IMR-90 (cell line): ENCODE results near the gene MRPS34. TPM values are rescaled to one million over a fixed set of nuclear protein-coding genes. Genes with fewer than 3 reads are reported as not detected.

Experiments used
- ATAC-seq: fragments of 200-7000 bp; cut with Tn5 transposase; 2 replicates; pipeline ENCODE4 v1.9.1; 2020; ENCODE audit warnings: low read depth, mild to moderate bottlenecking, moderate library complexity
- BruUV-seq: library from RNA; stranded (reverse); fragments of 400-500 nt; replicated peaks from 2 replicates; lab custom pipeline; 2021; lab: Mats Ljungman, UMichigan
- CTCF ChIA-PET: fragments of 300-600 bp; formaldehyde crosslinking; extraction: SDS; loops from one replicate; lab custom pipeline; 2021; ENCODE audit warnings: antibody characterized with exemption; lab: Yijun Ruan, JAX
- POLR2A ChIA-PET: fragments of 300-600 bp; sonication (Branson Sonifier 250); formaldehyde crosslinking; loops from one replicate; lab custom pipeline; 2022; ENCODE audit warnings: antibody characterized with exemption; ENCODE audit not compliant: unreplicated experiment; lab: Charles Lee
- DNase-seq: peaks from one replicate; pipeline ENCODE4 v3.0.0; 2013
- H2AFZ ChIP-seq: replicated peaks from 2 replicates; pipeline ENCODE3; 2013; ENCODE audit warnings: low read length, mild to moderate bottlenecking; ENCODE audit not compliant: poor library complexity
- H2AK5ac ChIP-seq: 2 replicates; pipeline ENCODE4 v1.6.1; 2013; ENCODE audit warnings: low read depth, low read length, inconsistent platforms
- H2AK9ac ChIP-seq: replicated peaks from 2 replicates; pipeline ENCODE3; 2013; ENCODE audit warnings: mild to moderate bottlenecking, low read depth, low read length, moderate library complexity; ENCODE audit not compliant: poor library complexity
- H2BK120ac ChIP-seq: 2 replicates; pipeline ENCODE4 v1.6.1; 2013; ENCODE audit warnings: low read depth, low read length, inconsistent platforms
- H2BK15ac ChIP-seq: 3 replicates; pipeline ENCODE4 v1.6.1; 2013; ENCODE audit warnings: low read depth, low read length, inconsistent platforms
- H2BK20ac ChIP-seq: 2 replicates; pipeline ENCODE4 v1.6.1; 2013; ENCODE audit warnings: low read depth, mild to moderate bottlenecking, inconsistent platforms, low read length, moderate library complexity
- H2BK5ac ChIP-seq: 2 replicates; pipeline ENCODE4 v1.6.1; 2013; ENCODE audit warnings: mild to moderate bottlenecking, low read depth, low read length, inconsistent platforms; ENCODE audit not compliant: poor library complexity, severe bottlenecking
- H3K14ac ChIP-seq: replicated peaks from 2 replicates; pipeline ENCODE4 v1.6.1; 2013; ENCODE audit warnings: low read depth, low read length, inconsistent platforms
- H3K18ac ChIP-seq: 2 replicates; pipeline ENCODE4 v1.6.1; 2013; ENCODE audit warnings: low read depth, low read length, control low read depth
- H3K23ac ChIP-seq: 2 replicates; pipeline ENCODE4 v1.6.1; 2013; ENCODE audit warnings: low read depth, low read length, inconsistent platforms
- H3K27ac ChIP-seq: 2 replicates; pipeline ENCODE4 v1.5.1; 2013; ENCODE audit warnings: mild to moderate bottlenecking, control low read depth, low read length; ENCODE audit not compliant: insufficient read depth
- H3K27me3 ChIP-seq: 2 replicates; pipeline ENCODE4 v1.6.1; 2013; ENCODE audit warnings: low read length; ENCODE audit not compliant: control insufficient read depth, insufficient read depth
- H3K36me3 ChIP-seq: 2 replicates; pipeline ENCODE4 v1.6.1; 2013; ENCODE audit warnings: low read length, mixed read lengths; ENCODE audit not compliant: control insufficient read depth, insufficient read depth
- H3K4ac ChIP-seq: 2 replicates; pipeline ENCODE4 v1.6.1; 2013; ENCODE audit warnings: low read depth, low read length, inconsistent platforms
- H3K4me1 ChIP-seq: 2 replicates; pipeline ENCODE4 v1.6.1; 2013; ENCODE audit warnings: low read length, mixed read lengths; ENCODE audit not compliant: control insufficient read depth, insufficient read depth
- H3K4me2 ChIP-seq: 2 replicates; pipeline ENCODE4 v1.6.1; 2013; ENCODE audit warnings: low read depth, mild to moderate bottlenecking, control low read depth, low read length, moderate library complexity
- H3K4me3 ChIP-seq: 2 replicates; pipeline ENCODE4 v1.5.1; 2013; ENCODE audit warnings: low read depth, mild to moderate bottlenecking, control low read depth, low read length, moderate library complexity; ENCODE audit not compliant: insufficient read depth
- H3K56ac ChIP-seq: 2 replicates; pipeline ENCODE4 v1.6.1; 2013; ENCODE audit warnings: low read length, inconsistent platforms; ENCODE audit not compliant: insufficient read depth; ENCODE audit errors: extremely low read depth
- H3K79me1 ChIP-seq, 2 experiments: 2 replicates each; pipeline ENCODE4 v1.6.1; 2013; ENCODE audit warnings: low read length in 2 of 2, inconsistent platforms in 1 of 2, low read depth in 1 of 2
- H3K9ac ChIP-seq: 2 replicates; pipeline ENCODE4 v1.6.1; 2013; ENCODE audit warnings: low read depth, low read length, control low read depth
- H3K9me1 ChIP-seq: 2 replicates; pipeline ENCODE4 v1.6.1; 2013; ENCODE audit warnings: low read length, inconsistent platforms; ENCODE audit not compliant: insufficient read depth
- H3K9me3 ChIP-seq: 2 replicates; pipeline ENCODE4 v1.6.1; 2013; ENCODE audit warnings: low read length; ENCODE audit not compliant: control insufficient read depth, insufficient read depth
- H4K20me1 ChIP-seq: 2 replicates; pipeline ENCODE4 v1.6.1; 2013; ENCODE audit warnings: low read length, inconsistent platforms; ENCODE audit not compliant: insufficient read depth
- H4K5ac ChIP-seq: 2 replicates; pipeline ENCODE4 v1.6.1; 2013; ENCODE audit warnings: mild to moderate bottlenecking, low read depth, low read length, control low read depth
- H4K8ac ChIP-seq, 2 experiments: 2 replicates each; pipeline ENCODE4 v1.6.1; 2013; ENCODE audit warnings: low read depth in 2 of 2, low read length in 2 of 2, control low read depth in 1 of 2, inconsistent platforms in 1 of 2
- H4K91ac ChIP-seq: 2 replicates; pipeline ENCODE4 v1.6.1; 2013; ENCODE audit warnings: low read depth, low read length, inconsistent platforms; ENCODE audit not compliant: insufficient read depth
- BHLHE40 ChIP-seq: fragments of 150-350 bp; IDR thresholded peaks from 2 replicates; pipeline ENCODE4 v1.6.1; 2016; ENCODE audit warnings: mild to moderate bottlenecking, low read depth, low read length
- CHD1 ChIP-seq: IDR thresholded peaks from 2 replicates; pipeline ENCODE4 v1.6.1; 2012; ENCODE audit warnings: low read depth, low read length, improper control_type of control experiment
- CTCF ChIP-seq: conservative IDR thresholded peaks from 2 replicates; pipeline ENCODE4 v1.5.1; 2012; ENCODE audit warnings: mild to moderate bottlenecking, low read depth, low read length, improper control_type of control experiment
- ELK1 ChIP-seq: fragments of 150-350 bp; IDR thresholded peaks from 2 replicates; pipeline ENCODE4 v1.6.1; 2016; ENCODE audit warnings: low read depth, mild to moderate bottlenecking, low read length, moderate library complexity, borderline replicate concordance
- FOS ChIP-seq: fragments of 150-350 bp; IDR thresholded peaks from 2 replicates; pipeline ENCODE4 v1.6.1; 2016; ENCODE audit warnings: low read depth, low read length
- MAFK ChIP-seq: IDR thresholded peaks from 2 replicates; pipeline ENCODE4 v1.6.1; 2012; ENCODE audit warnings: low read depth, low read length, improper control_type of control experiment
- MAZ ChIP-seq: IDR thresholded peaks from 2 replicates; pipeline ENCODE4 v1.6.1; 2012; ENCODE audit warnings: low read depth, mild to moderate bottlenecking, low read length, improper control_type of control experiment, moderate library complexity, borderline replicate concordance
- MXI1 ChIP-seq: IDR thresholded peaks from 2 replicates; pipeline ENCODE4 v1.6.1; 2012; ENCODE audit warnings: low read depth, mild to moderate bottlenecking, low read length, moderate library complexity, borderline replicate concordance
- NFE2L2 ChIP-seq: fragments of 150-350 bp; IDR thresholded peaks from 2 replicates; pipeline ENCODE4 v1.6.1; 2016; ENCODE audit warnings: low read depth, mild to moderate bottlenecking, low read length
- RCOR1 ChIP-seq: IDR thresholded peaks from 2 replicates; pipeline ENCODE4 v1.6.1; 2012; ENCODE audit warnings: mild to moderate bottlenecking, low read length, improper control_type of control experiment; ENCODE audit not compliant: insufficient replicate concordance
- RFX5 ChIP-seq: IDR thresholded peaks from 2 replicates; pipeline ENCODE4 v1.8.0; 2012; ENCODE audit warnings: low read depth, mild to moderate bottlenecking, low read length, moderate library complexity
- SMC3 ChIP-seq: fragments of 150-350 bp; IDR thresholded peaks from 2 replicates; pipeline ENCODE4 v1.6.1; 2016; ENCODE audit warnings: low read depth, mild to moderate bottlenecking, antibody characterized with exemption, low read length, moderate library complexity
- USF2 ChIP-seq: fragments of 150-350 bp; IDR thresholded peaks from 2 replicates; pipeline ENCODE4 v1.6.1; 2017; ENCODE audit warnings: mild to moderate bottlenecking, antibody characterized with exemption, low read length, low read depth
- WGBS, 2 experiments: methylation state at CpG; one replicate each; pipeline versions ENCODE4 v1.1.5 to v1.1.7; 2013; ENCODE audit warnings: missing lambda C conversion rate in 2 of 2; ENCODE audit not compliant: insufficient read length in 1 of 2; ENCODE audit errors: extremely low coverage in 2 of 2; 5-methylcytosine and 5-hydroxymethylcytosine counted together
- dilution Hi-C: fragments of 300-500 bp; cut with HindIII; formaldehyde crosslinking; loops from one replicate; pipeline ENCODE4 v1.14.3; 2018; ENCODE audit warnings: low sequenced_read_pairs; ENCODE audit not compliant: unreplicated experiment
- in situ Hi-C: fragments of 300-500 bp; cut with MboI; formaldehyde crosslinking; loops from 3 replicates; pipeline ENCODE4 v1.14.3; 2019; ENCODE audit warnings: low sequenced_read_pairs, inconsistent platforms, mixed read lengths
- intact Hi-C: fragments of 100-400 bp; cut with micrococcal nuclease; formaldehyde crosslinking; loops from 2 replicates; pipeline ENCODE4 v1.10.0; 2022
- polyA plus RNA-seq, 3 experiments: library from polyadenylated mRNA; depleted of rRNA; stranded (reverse); fragments of >200 nt; gene quantifications; 2 replicates each; pipeline ENCODE4 v1.2.3, GENCODE V29; 2012; ENCODE audit warnings: low replicate concordance in 1 of 3
- total RNA-seq: library from RNA; depleted of rRNA; stranded (reverse); fragments of >200 nt; gene quantifications from 2 replicates; pipeline ENCODE4 v1.2.3, GENCODE V29; 2012

MRPS34 gene
- total and polyA plus RNA-seq, 2 of the 4 experiments (the other 2 are of a cell fraction) = 68.5 to 80.4 TPM

GRCh38 chr16:1740781-1741490 lies 32.0 kb downstream of the MRPS34 start:
- no peak overlapping the region for H3K9ac ChIP-seq
- H4K20me1 ChIP-seq = peaks cover 44% of the 10 kb centered on the region
- no peak overlapping the region for H4K91ac ChIP-seq
- H4K5ac ChIP-seq = no peak overlapping the region
- H3K14ac ChIP-seq = no peak overlapping the region
- no peak for TF ChIP-seq USF2
- no peak for TF ChIP-seq MXI1
- TF ChIP-seq RCOR1 = no peak
- no peak for TF ChIP-seq MAZ
- no peak for TF ChIP-seq NFE2L2
- no peak for TF ChIP-seq BHLHE40
- TF ChIP-seq MAFK = no peak
- no peak for TF ChIP-seq FOS
- TF ChIP-seq RFX5 = no peak
- TF ChIP-seq ELK1 = no peak
- TF ChIP-seq CHD1 = no peak
- TF ChIP-seq SMC3 = no peak
- TF ChIP-seq CTCF = no peak
- no peak overlapping the region for H2BK20ac ChIP-seq
- POLR2A ChIA-PET = no interaction called here
- H3K27ac ChIP-seq = no peak overlapping the region
- no peak overlapping the region for H3K4ac ChIP-seq
- no peak overlapping the region for H2AFZ ChIP-seq
- H2AK9ac ChIP-seq = no peak overlapping the region
- no TSS peak for BruUV-seq
- no peaks in the 10 kb centered on the region for H3K27me3 ChIP-seq
- no peaks in the 10 kb centered on the region for H3K9me3 ChIP-seq
- peaks cover 6% of the 10 kb centered on the region for H3K9me1 ChIP-seq
- no peak for DNase-seq
- no peak overlapping the region for H3K18ac ChIP-seq
- H3K4me2 ChIP-seq = no peak overlapping the region
- H2BK120ac ChIP-seq = no peak overlapping the region
- in situ Hi-C loops = no loop called here
- dilution Hi-C loops = no loop called here
- 97% methylated on average over 20 of the region's 30 CpGs; no CpG with 5 or more reads in 1 of the 2 experiments for WGBS, 2 experiments
- H3K36me3 ChIP-seq = peaks cover 34% of the 10 kb centered on the region
- intact Hi-C loops = no loop called here
- no peak overlapping the region for H2AK5ac ChIP-seq
- no peak for ATAC-seq
- peaks cover 25 to 58% of the 10 kb centered on the region in 2 experiments for H3K79me1 ChIP-seq
- H3K56ac ChIP-seq = no peak overlapping the region
- H2BK5ac ChIP-seq = no peak overlapping the region
- H2BK15ac ChIP-seq = no peak overlapping the region
- CTCF ChIA-PET = no interaction called here
- no peak overlapping the region for H3K4me3 ChIP-seq
- peaks cover 2% of the 10 kb centered on the region; the same call in 1 of the 2 replicates for H3K4me1 ChIP-seq
- no peak overlapping the region for H4K8ac ChIP-seq
- H3K23ac ChIP-seq = no peak overlapping the region
